PC-3 (cell line): Measurements from ENCODE around the gene TLR7.

Source experiments
- CTCF ChIP-seq: fragments of 300-600 bp; sonication (generic); conservative IDR thresholded peaks from 2 replicates; pipeline ENCODE4 v1.5.1; 2017; ENCODE audit warnings: antibody characterized with exemption, low read depth, mild to moderate bottlenecking, low read length
- EZH2phosphoT487 ChIP-seq: fragments of 300-600 bp; sonication (generic); IDR thresholded peaks from 2 replicates; pipeline ENCODE4 v1.6.1; 2018; ENCODE audit warnings: mild to moderate bottlenecking, antibody characterized with exemption, low read length, borderline replicate concordance

- TF ChIP-seq CTCF (no peak), EZH2phosphoT487 (no peak)
Observed at GRCh38 chrX:12887767-12888166, 20.9 kb downstream of the TLR7 start.
